CD8-positive, alpha-beta memory T cell (primary cell): Measurements from ENCODE around the gene PHYHD1. TPM values are rescaled to one million over a fixed set of nuclear protein-coding genes. Genes with fewer than 3 reads are reported as not detected.

Experiments used
- CTCF ChIA-PET: fragments of 350-600 bp; sonication (Branson Sonifier 250); formaldehyde crosslinking; loops from one replicate; lab custom pipeline; 2021; ENCODE audit warnings: antibody characterized with exemption; lab: Charles Lee
- POLR2A ChIA-PET: fragments of 350-600 bp; sonication (Branson Sonifier 250); formaldehyde crosslinking; loops from one replicate; lab custom pipeline; 2021; ENCODE audit warnings: antibody characterized with exemption; lab: Charles Lee
- DNase-seq, 5 donors: peaks; one replicate each; pipeline versions ENCODE4 v3.0.0 to v3.0.0-alpha.2; 2020 to 2022; ENCODE audit warnings: mixed read lengths in 1 of 5
- H3K27ac ChIP-seq: one replicate; pipeline ENCODE4 v1.7.0; 2013; ENCODE audit warnings: low read depth, mild to moderate bottlenecking, low read length, moderate library complexity
- H3K27me3 ChIP-seq: 2 replicates; pipeline ENCODE4 v1.7.0; 2013; ENCODE audit warnings: low read length, mild to moderate bottlenecking; ENCODE audit not compliant: insufficient read depth, poor library complexity, severe bottlenecking
- H3K36me3 ChIP-seq: 2 replicates; pipeline ENCODE4 v1.7.0; 2013; ENCODE audit warnings: mild to moderate bottlenecking, low read length, moderate library complexity; ENCODE audit not compliant: insufficient read depth
- H3K4me1 ChIP-seq: 2 replicates; pipeline ENCODE4 v1.7.0; 2013; ENCODE audit warnings: mild to moderate bottlenecking, low read length, moderate library complexity; ENCODE audit not compliant: insufficient read depth
- H3K4me3 ChIP-seq: 2 replicates; pipeline ENCODE4 v1.7.0; 2013; ENCODE audit warnings: mild to moderate bottlenecking, low read length
- H3K9me3 ChIP-seq: 2 replicates; pipeline ENCODE4 v1.7.0; 2013; ENCODE audit warnings: mild to moderate bottlenecking, low read length
- H3K27ac Mint-ChIP-seq, 8 donors: one replicate each; pipeline ENCODE4 v1.8.0; 2020 to 2021; ENCODE audit warnings: mixed read lengths in 8 of 8, mild to moderate bottlenecking in 6 of 8, inconsistent platforms in 3 of 8, moderate library complexity in 3 of 8
- H3K27me3 Mint-ChIP-seq, 2 donors: one replicate each; pipeline ENCODE4 v1.8.0; 2020 to 2021; ENCODE audit warnings: mixed read lengths in 2 of 2, mild to moderate bottlenecking in 1 of 2, moderate library complexity in 1 of 2
- H3K36me3 Mint-ChIP-seq, 3 donors: one replicate each; pipeline ENCODE4 v1.8.0; 2020 to 2021; ENCODE audit warnings: mixed read lengths in 3 of 3, inconsistent platforms in 1 of 3, mild to moderate bottlenecking in 1 of 3
- H3K4me1 Mint-ChIP-seq, 3 donors: one replicate each; pipeline ENCODE4 v1.8.0; 2020 to 2021; ENCODE audit warnings: mixed read lengths in 3 of 3, inconsistent platforms in 1 of 3, mild to moderate bottlenecking in 1 of 3
- H3K4me3 Mint-ChIP-seq, 7 donors: one replicate each; pipeline ENCODE4 v1.8.0; 2020 to 2021; ENCODE audit warnings: mixed read lengths in 7 of 7, mild to moderate bottlenecking in 6 of 7, moderate library complexity in 4 of 7, inconsistent platforms in 2 of 7
- H3K9me3 Mint-ChIP-seq, 5 donors: one replicate each; pipeline ENCODE4 v1.8.0; 2020 to 2022; ENCODE audit warnings: mixed read lengths in 5 of 5, mild to moderate bottlenecking in 3 of 5, moderate library complexity in 2 of 5, inconsistent platforms in 1 of 5
- polyA plus RNA-seq: library from polyadenylated mRNA; unstranded; fragments of 300-500 nt; fragmentation: Illumina TruSeq; gene quantifications from one replicate; pipeline ENCODE4 v1.2.3, GENCODE V29; 2021
- total RNA-seq, 2 experiments: library from RNA; stranded (reverse); gene quantifications; one replicate each; pipeline ENCODE4 v1.2.3, GENCODE V29; 2021

The PHYHD1 gene
- total and polyA plus RNA-seq, 3 experiments from 2014 or later, result 0.20 to 0.64 TPM; not detected in 1

- H3K4me3 Mint-ChIP-seq, result no peak overlapping the region
- Histone ChIP-seq H3K4me1 (peaks cover 5% of the 10 kb centered on the region), H3K4me3 (no peak overlapping the region), H3K9me3 (no peaks in the 10 kb centered on the region), H3K27me3 (no peaks in the 10 kb centered on the region), H3K27ac (no peak overlapping the region), H3K36me3 (no peaks in the 10 kb centered on the region)
- H3K27me3 Mint-ChIP-seq, result no peaks in the 10 kb centered on the region
- CTCF ChIA-PET, result interaction anchor here (0.6 to 11.7 kb wide), 25 partner anchors 8 to 510 kb away, joined by 3 to 155 read pairs (median 4); partner anchors contain the start of genes ENDOG, KYAT1 and LRRC8A
- DNase-seq, result no peak
- POLR2A ChIA-PET, result interaction anchor here (0.6 kb wide), 1 partner anchor 283 kb away, joined by 8 read pairs; no protein-coding TSS in a partner anchor
- no peaks in the 10 kb centered on the region for H3K36me3 Mint-ChIP-seq
- H3K4me1 Mint-ChIP-seq, result peaks cover 6 to 9% (median 6%) of the 10 kb centered on the region in 3 donors
- no peak overlapping the region for H3K27ac Mint-ChIP-seq
- H3K9me3 Mint-ChIP-seq, result no peaks in the 10 kb centered on the region
Observed at GRCh38 chr9:128928624-128929023, 7.8 kb downstream of the PHYHD1 start.

GRCh38 chr9:128929560-128929959 lies 8.8 kb downstream of the PHYHD1 start:
- no peak overlapping the region for H3K27ac ChIP-seq
- Mint-ChIP-seq H3K9me3 (no peaks in the 10 kb centered on the region), H3K4me3 (no peak overlapping the region), H3K4me1 (peaks cover 6 to 9% (median 6%) of the 10 kb centered on the region in 3 donors), H3K36me3 (no peaks in the 10 kb centered on the region), H3K27ac (no peak overlapping the region), H3K27me3 (no peaks in the 10 kb centered on the region)
- no peaks in the 10 kb centered on the region for H3K9me3 ChIP-seq
- no peaks in the 10 kb centered on the region for H3K36me3 ChIP-seq
- no peak overlapping the region for H3K4me3 ChIP-seq
- CTCF ChIA-PET, result interaction anchor here (1.1 to 11.7 kb wide), 5 partner anchors 15 to 510 kb away, joined by 3 to 155 read pairs (median 4); no protein-coding TSS in a partner anchor
- peaks cover 5% of the 10 kb centered on the region for H3K4me1 ChIP-seq
- POLR2A ChIA-PET, result no interaction called here
- H3K27me3 ChIP-seq, result no peaks in the 10 kb centered on the region
- no peak for DNase-seq

GRCh38 chr9:128933731-128934130 lies 12.9 kb downstream of the PHYHD1 start:
- Histone ChIP-seq H3K27me3 (no peaks in the 10 kb centered on the region), H3K9me3 (no peaks in the 10 kb centered on the region), H3K36me3 (no peaks in the 10 kb centered on the region), H3K4me1 (no peaks in the 10 kb centered on the region), H3K27ac (no peak overlapping the region), H3K4me3 (no peak overlapping the region)
- no peak for DNase-seq
- POLR2A ChIA-PET, result no interaction called here
- Mint-ChIP-seq H3K4me3 (no peak overlapping the region), H3K36me3 (no peaks in the 10 kb centered on the region), H3K27ac (no peak overlapping the region), H3K27me3 (no peaks in the 10 kb centered on the region), H3K4me1 (no peaks in the 10 kb centered on the region), H3K9me3 (no peaks in the 10 kb centered on the region)
- CTCF ChIA-PET, result no interaction called here

- no peak overlapping the region for H3K4me3 Mint-ChIP-seq
- no peaks in the 10 kb centered on the region for H3K36me3 ChIP-seq
- H3K27ac ChIP-seq, result no peak overlapping the region
- DNase-seq, result peak in 1 of 5 donors; percentile 15
- no peaks in the 10 kb centered on the region for H3K4me1 ChIP-seq
- no peaks in the 10 kb centered on the region for H3K4me1 Mint-ChIP-seq
- no peaks in the 10 kb centered on the region for H3K27me3 ChIP-seq
- H3K27ac Mint-ChIP-seq, result peak overlapping the region in 1 of 8 donors; percentile 50
- H3K36me3 Mint-ChIP-seq, result no peaks in the 10 kb centered on the region
- ChIA-PET POLR2A (no interaction called here), CTCF (interaction anchor here (2.1 kb wide), 1 partner anchor 8 kb away, joined by 9 read pairs; no protein-coding TSS in a partner anchor)
- H3K9me3 ChIP-seq, result no peaks in the 10 kb centered on the region
- no peaks in the 10 kb centered on the region for H3K27me3 Mint-ChIP-seq
- H3K9me3 Mint-ChIP-seq, result no peaks in the 10 kb centered on the region
- H3K4me3 ChIP-seq, result no peak overlapping the region
Observed at GRCh38 chr9:128936171-128936865, 15.5 kb downstream of the PHYHD1 start.

- no peak overlapping the region for H3K4me3 ChIP-seq
- Mint-ChIP-seq H3K9me3 (no peaks in the 10 kb centered on the region), H3K36me3 (no peaks in the 10 kb centered on the region), H3K4me1 (no peaks in the 10 kb centered on the region), H3K4me3 (no peak overlapping the region), H3K27me3 (no peaks in the 10 kb centered on the region), H3K27ac (no peak overlapping the region)
- H3K4me1 ChIP-seq, result no peaks in the 10 kb centered on the region
- H3K9me3 ChIP-seq, result no peaks in the 10 kb centered on the region
- no peak overlapping the region for H3K27ac ChIP-seq
- CTCF ChIA-PET, result interaction anchor here (2.1 kb wide), 1 partner anchor 9 kb away, joined by 9 read pairs; no protein-coding TSS in a partner anchor
- DNase-seq, result peak in 1 of 5 donors; percentile 5
- H3K36me3 ChIP-seq, result no peaks in the 10 kb centered on the region
- POLR2A ChIA-PET, result no interaction called here
- no peaks in the 10 kb centered on the region for H3K27me3 ChIP-seq
Observed at GRCh38 chr9:128937310-128938165, 16.8 kb downstream of the PHYHD1 start.

- Mint-ChIP-seq H3K27ac (no peak overlapping the region), H3K9me3 (no peaks in the 10 kb centered on the region), H3K4me3 (no peak overlapping the region), H3K36me3 (no peaks in the 10 kb centered on the region), H3K4me1 (peaks cover under 1% of the 10 kb centered on the region in 3 donors), H3K27me3 (no peaks in the 10 kb centered on the region)
- peak in 1 of 5 donors; percentile 30 for DNase-seq
- Histone ChIP-seq H3K27ac (no peak overlapping the region), H3K4me1 (no peaks in the 10 kb centered on the region), H3K27me3 (no peaks in the 10 kb centered on the region), H3K4me3 (no peak overlapping the region), H3K9me3 (no peaks in the 10 kb centered on the region), H3K36me3 (no peaks in the 10 kb centered on the region)
- POLR2A ChIA-PET, result no interaction called here
- CTCF ChIA-PET, result no interaction called here
Observed at GRCh38 chr9:128940271-128940921, 19.6 kb downstream of the PHYHD1 start.

GRCh38 chr9:128940946-128941755 lies 20.4 kb downstream of the PHYHD1 start:
- no peak overlapping the region for H3K4me3 Mint-ChIP-seq
- H3K9me3 Mint-ChIP-seq, result no peaks in the 10 kb centered on the region
- POLR2A ChIA-PET, result no interaction called here
- no peaks in the 10 kb centered on the region for H3K27me3 Mint-ChIP-seq
- no peak overlapping the region for H3K27ac Mint-ChIP-seq
- CTCF ChIA-PET, result no interaction called here
- no peak overlapping the region for H3K27ac ChIP-seq
- peak in 1 of 5 donors; percentile 32 for DNase-seq
- H3K4me1 Mint-ChIP-seq, result peaks cover 8% of the 10 kb centered on the region in 3 donors
- H3K27me3 ChIP-seq, result no peaks in the 10 kb centered on the region
- no peaks in the 10 kb centered on the region for H3K36me3 ChIP-seq
- no peak overlapping the region for H3K4me3 ChIP-seq
- peaks cover 4% of the 10 kb centered on the region for H3K4me1 ChIP-seq
- H3K36me3 Mint-ChIP-seq, result peaks cover 0 to 7% (median 0%) of the 10 kb centered on the region in 3 donors
- H3K9me3 ChIP-seq, result no peaks in the 10 kb centered on the region
